Placental pericyte (primary cell): Measurements from ENCODE around the gene TAS2R41. TPM values are rescaled to one million over a fixed set of nuclear protein-coding genes. Genes with fewer than 3 reads are reported as not detected.

Experiments
- total RNA-seq: library from RNA; depleted of rRNA; stranded (reverse); fragments of >200 nt; gene quantifications from 2 replicates; pipeline ENCODE4 v1.2.3, GENCODE V29; 2012

TAS2R41 gene
- 0.29 TPM in 1 of 2 replicates, not detected in the other for total RNA-seq

GRCh38 chr7:143477501-143478150, at the start of gene TAS2R41:
TAS2R41 (plus strand) TSS chr7:143477873; CDS start chr7:143477873, 0 bp downstream.

GRCh38 chr7:143443153-143443552, 34.5 kb upstream of the TAS2R41 start, which contains the start of gene TAS2R60:
TAS2R60 (plus strand) TSS chr7:143443453; CDS start chr7:143443453, 0 bp downstream.

Other genes starting within 250 kb of the TAS2R41 start
- 62.4 and 63.2 TPM in 2 replicates for gene GSTK1, start 214.4 kb upstream of the TAS2R41 start, total RNA-seq
- not detected in 2 replicates for gene TMEM139, start 192.9 kb upstream of the TAS2R41 start, total RNA-seq
- gene CASP2, start 189.5 kb upstream of the TAS2R41 start, total RNA-seq, result 8.3 and 15.0 TPM in 2 replicates
- not detected in 2 replicates for gene CLCN1, start 161.8 kb upstream of the TAS2R41 start, total RNA-seq
- 0.44 and 1.1 TPM in 2 replicates for gene FAM131B, start 115.2 kb upstream of the TAS2R41 start, total RNA-seq
- gene ZYX, start 96.5 kb upstream of the TAS2R41 start, total RNA-seq, result 86.7 and 119 TPM in 2 replicates
- gene EPHA1, start 69.0 kb upstream of the TAS2R41 start, total RNA-seq, result 0.43 TPM in 1 of 2 replicates, not detected in the other
- 0.29 TPM in 1 of 2 replicates, not detected in the other for gene TAS2R60, start 34.4 kb upstream of the TAS2R41 start, total RNA-seq
- gene CTAGE15, start 93.9 kb downstream of the TAS2R41 start, total RNA-seq, result under 0.01 and 0.43 TPM in 2 replicates
- gene TCAF2, start 143.1 kb downstream of the TAS2R41 start, total RNA-seq, result 0.22 and 1.9 TPM in 2 replicates